Right lobe of liver (tissue), 6 donors: ENCODE results near the gene PLCXD1. TPM values are rescaled to one million over a fixed set of nuclear protein-coding genes. Genes with fewer than 3 reads are reported as not detected.
A peak's percentile ranks its signal among the peaks of the same experiment; 100 is the strongest.

Experiments used
- ATAC-seq, 4 donors: fragments of 200-7000 bp; cut with Tn5 transposase; one replicate each; pipeline ENCODE4 v1.9.1; 2020; ENCODE audit warnings: mild to moderate bottlenecking in 4 of 4, moderate library complexity in 4 of 4
- DNase-seq, 3 donors: peaks; one replicate each; pipeline ENCODE4 v3.0.0-alpha.2; 2020
- H3K27ac ChIP-seq, 3 donors: fragments of 200-600 bp; one replicate each; pipeline ENCODE4 v1.8.0; 2022
- H3K27me3 ChIP-seq, 2 donors: fragments of 200-600 bp; one replicate each; pipeline ENCODE4 v1.8.0; 2022
- H3K36me3 ChIP-seq, 4 donors: fragments of 200-600 bp; sonication (generic) in 1 of 4; one replicate each; pipeline versions ENCODE4 v1.5.1 to v1.8.0; 2017 to 2022; ENCODE audit warnings: control low read depth in 1 of 4
- H3K4me1 ChIP-seq, 4 donors: fragments of 200-600 bp; sonication (generic) in 1 of 4; one replicate each; pipeline versions ENCODE4 v1.5.1 to v1.8.0; 2017 to 2022; ENCODE audit warnings: control low read depth in 1 of 4
- H3K4me3 ChIP-seq, 3 donors: fragments of 200-600 bp; one replicate each; pipeline ENCODE4 v1.8.0; 2022
- H3K9me3 ChIP-seq, 4 donors: fragments of 200-600 bp; sonication (generic) in 1 of 4; one replicate each; pipeline versions ENCODE4 v1.5.1 to v1.8.0; 2017 to 2022; ENCODE audit warnings: control low read depth in 1 of 4
- POLR2A ChIP-seq: fragments of 450-650 bp; IDR thresholded peaks from one replicate; pipeline ENCODE4 v1.6.1; 2017; ENCODE audit warnings: antibody characterized with exemption, mild to moderate bottlenecking
- WGBS: methylation state at CpG from one replicate; pipeline ENCODE4 v1.1.6; 2018; ENCODE audit warnings: low coverage, low lambda C conversion rate; ENCODE audit not compliant: insufficient coverage; ENCODE audit errors: missing lambda C conversion rate; 5-methylcytosine and 5-hydroxymethylcytosine counted together
- intact Hi-C, 2 donors: fragments of 100-400 bp; cut with DNase I; formaldehyde crosslinking; loops; one replicate each; pipeline versions ENCODE4 v1.11.2 to v1.14.1; 2022
- total RNA-seq, 6 experiments: library from RNA; depleted of rRNA in 2 of 6; stranded (reverse); fragments of >200 nt in 2 of 6; fragmentation: NEBNext Ultra II Directional in 3 of 6; extraction: Animal tissue kit (Norgen Biotek cat#: 25700) in 3 of 6; gene quantifications; one replicate each; pipeline versions ENCODE4 v1.1.0 to v1.2.4, GENCODE V29; 2016 to 2023
- TF ChIP-seq, protein P1 (sequence below), 4 donors: fragments of 200-600 bp in 3 of 4; fragments of 450-650 bp in 1 of 4; IDR thresholded peaks; one replicate each; pipeline versions ENCODE4 v1.5.1 to v1.8.0; 2016 to 2022; ENCODE audit warnings: antibody characterized with exemption in 4 of 4, mild to moderate bottlenecking in 2 of 4
- donor health status: DM: no; HTN: yes; CAD: no.
- donor health status: DM: no; HTN: no; CAD: no.
- donor health status: DM: no; HTN: no; CAD: no.
- donor health status: DM: no; HTN: yes; CAD: no.
- donor health status: DM: no; HTN: yes; CAD: no.

Gene PLCXD1
- total RNA-seq, 6 experiments from 2014 or later: 3.4 to 11.2 (median 5.1) TPM

DNA sequence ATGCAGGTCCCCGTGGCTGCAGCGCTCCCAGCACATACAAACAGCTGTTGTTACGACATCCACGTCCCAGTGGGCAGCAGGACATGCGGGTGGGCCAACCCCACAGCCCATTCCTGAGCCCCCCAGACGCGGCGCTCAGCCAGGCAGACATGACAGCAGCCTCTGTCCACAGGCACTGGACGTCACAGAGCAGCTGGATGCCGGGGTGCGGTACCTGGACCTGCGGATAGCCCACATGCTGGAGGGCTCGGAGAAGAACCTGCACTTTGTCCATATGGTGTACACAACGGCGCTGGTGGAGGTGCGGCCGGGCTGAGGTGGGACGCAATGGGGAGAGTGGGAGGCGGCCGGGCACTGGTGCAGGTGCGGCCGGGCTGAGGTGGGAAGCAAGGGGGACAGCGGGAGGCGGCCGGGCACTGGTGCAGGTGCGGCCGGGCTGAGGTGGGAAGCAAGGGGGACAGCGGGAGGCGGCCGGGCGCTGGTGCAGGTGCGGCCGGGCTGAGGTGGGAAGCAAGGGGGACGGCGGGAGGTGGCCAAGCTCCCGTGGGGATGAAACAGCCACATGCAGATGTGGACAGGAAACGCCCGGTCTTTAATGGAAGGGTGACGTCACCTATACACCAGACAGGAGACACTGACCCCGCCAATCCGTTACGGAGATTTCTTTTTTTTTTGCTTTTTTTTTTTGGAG, 9.4 kb downstream of the PLCXD1 start:
- no peak overlapping the region for H3K4me3 ChIP-seq
- WGBS: 92% methylated on average over 17 of the region's 42 CpGs
- DNase-seq (peak; percentile 12 to 40 (median 40)), ATAC-seq (no peak)
- H3K36me3 ChIP-seq: peaks cover 0 to 47% (median 13%) of the 10 kb centered on the region in 4 donors
- no peaks in the 10 kb centered on the region for H3K27me3 ChIP-seq
- H3K4me1 ChIP-seq: no peaks in the 10 kb centered on the region
- H3K9me3 ChIP-seq: no peaks in the 10 kb centered on the region
- TF ChIP-seq, protein P1, sequence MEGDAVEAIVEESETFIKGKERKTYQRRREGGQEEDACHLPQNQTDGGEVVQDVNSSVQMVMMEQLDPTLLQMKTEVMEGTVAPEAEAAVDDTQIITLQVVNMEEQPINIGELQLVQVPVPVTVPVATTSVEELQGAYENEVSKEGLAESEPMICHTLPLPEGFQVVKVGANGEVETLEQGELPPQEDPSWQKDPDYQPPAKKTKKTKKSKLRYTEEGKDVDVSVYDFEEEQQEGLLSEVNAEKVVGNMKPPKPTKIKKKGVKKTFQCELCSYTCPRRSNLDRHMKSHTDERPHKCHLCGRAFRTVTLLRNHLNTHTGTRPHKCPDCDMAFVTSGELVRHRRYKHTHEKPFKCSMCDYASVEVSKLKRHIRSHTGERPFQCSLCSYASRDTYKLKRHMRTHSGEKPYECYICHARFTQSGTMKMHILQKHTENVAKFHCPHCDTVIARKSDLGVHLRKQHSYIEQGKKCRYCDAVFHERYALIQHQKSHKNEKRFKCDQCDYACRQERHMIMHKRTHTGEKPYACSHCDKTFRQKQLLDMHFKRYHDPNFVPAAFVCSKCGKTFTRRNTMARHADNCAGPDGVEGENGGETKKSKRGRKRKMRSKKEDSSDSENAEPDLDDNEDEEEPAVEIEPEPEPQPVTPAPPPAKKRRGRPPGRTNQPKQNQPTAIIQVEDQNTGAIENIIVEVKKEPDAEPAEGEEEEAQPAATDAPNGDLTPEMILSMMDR (IDR thresholded peaks at IDR 0.05): no peak
- no peak for TF ChIP-seq POLR2A
- no peak overlapping the region for H3K27ac ChIP-seq
- intact Hi-C loops: no loop called here

DNA sequence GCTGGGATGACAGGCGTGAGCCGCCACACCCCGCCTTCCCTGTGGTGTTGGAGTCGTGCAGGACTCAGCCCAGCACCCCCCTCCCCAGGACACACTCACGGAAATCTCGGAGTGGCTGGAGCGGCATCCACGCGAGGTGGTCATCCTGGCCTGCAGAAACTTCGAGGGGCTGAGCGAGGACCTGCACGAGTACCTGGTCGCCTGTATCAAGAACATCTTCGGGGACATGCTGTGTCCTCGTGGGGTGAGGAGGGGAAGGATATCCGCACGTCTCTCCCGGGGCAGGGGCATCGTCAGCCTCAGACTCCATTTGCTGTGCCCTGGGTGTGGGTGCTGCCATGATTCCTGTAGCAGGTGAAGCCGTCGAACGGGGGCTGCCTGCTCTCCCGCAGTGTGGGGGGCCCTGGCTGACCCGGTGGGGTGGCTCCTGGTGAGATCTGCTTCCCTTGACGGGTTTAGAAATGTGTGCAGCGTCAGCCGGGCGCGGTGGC, 10.3 kb downstream of the PLCXD1 start:
- no peak overlapping the region for H3K27ac ChIP-seq
- H3K4me3 ChIP-seq: no peak overlapping the region
- intact Hi-C loops: no loop called here
- no peaks in the 10 kb centered on the region for H3K9me3 ChIP-seq
- H3K36me3 ChIP-seq: peaks cover 0 to 45% (median 10%) of the 10 kb centered on the region in 4 donors
- WGBS: 100% methylated on average over 6 of the region's 29 CpGs
- TF ChIP-seq POLR2A: no peak
- TF ChIP-seq, protein P1 (IDR thresholded peaks at IDR 0.05): no peak
- H3K27me3 ChIP-seq: no peaks in the 10 kb centered on the region
- H3K4me1 ChIP-seq: no peaks in the 10 kb centered on the region
- DNase-seq: peak; percentile 10 to 50 (median 37)
- ATAC-seq: peak in 1 of 4 donors; percentile 18

DNA sequence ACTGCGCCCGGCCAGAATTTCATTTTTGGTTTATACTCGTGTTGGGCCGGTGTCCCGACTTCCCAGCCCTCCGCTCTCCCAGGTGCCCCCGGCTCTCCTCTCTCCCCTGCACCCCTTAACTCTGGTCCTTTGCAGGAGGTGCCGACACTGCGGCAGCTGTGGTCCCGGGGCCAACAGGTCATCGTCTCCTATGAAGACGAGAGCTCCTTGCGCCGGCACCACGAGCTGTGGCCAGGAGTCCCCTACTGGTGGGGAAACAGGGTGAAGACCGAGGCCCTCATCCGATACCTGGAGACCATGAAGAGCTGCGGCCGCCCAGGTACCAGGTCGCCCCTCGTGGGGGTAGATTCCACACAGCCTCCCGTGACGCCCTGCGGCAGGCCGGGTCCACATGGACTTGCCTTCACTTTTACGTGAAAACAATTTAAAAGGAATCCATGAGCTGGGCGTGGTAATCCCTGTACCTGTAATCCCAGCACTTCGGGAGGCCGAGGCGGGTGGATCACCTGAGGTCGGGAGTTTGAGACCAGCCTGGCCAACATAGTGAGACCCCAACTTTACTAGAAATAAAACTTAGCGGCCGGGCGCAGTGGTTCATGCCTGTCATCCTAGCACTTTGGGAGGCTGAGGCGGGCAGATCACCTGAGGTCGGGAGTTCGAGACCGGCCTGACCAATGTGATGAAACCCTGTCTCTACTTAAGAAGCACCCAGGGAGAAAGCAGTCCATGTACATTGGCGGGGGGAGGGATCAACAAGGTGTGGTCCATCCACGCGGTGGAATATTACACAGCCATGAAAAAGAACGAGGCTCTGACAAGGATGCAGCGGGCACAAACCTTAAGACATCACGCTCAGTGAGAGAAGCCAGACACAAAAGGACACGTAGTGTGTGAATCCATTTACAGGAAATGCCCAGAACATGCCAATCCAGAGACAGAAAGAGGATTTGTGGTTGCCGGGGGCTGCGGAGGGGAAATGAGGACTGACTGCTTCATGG, 12.0 kb downstream of the PLCXD1 start:
- peak in 1 of 4 donors; percentile 30 for ATAC-seq
- peak in 2 of 3 donors; percentile 36 to 45 for DNase-seq
- no peak overlapping the region for H3K4me3 ChIP-seq
- H3K27me3 ChIP-seq: no peaks in the 10 kb centered on the region
- H3K36me3 ChIP-seq: peaks cover 0 to 41% (median 10%) of the 10 kb centered on the region in 4 donors
- intact Hi-C loops: no loop called here
- H3K9me3 ChIP-seq: no peaks in the 10 kb centered on the region
- H3K27ac ChIP-seq: no peak overlapping the region
- 93% methylated on average over 11 of the region's 47 CpGs for WGBS
- TF ChIP-seq POLR2A: no peak
- TF ChIP-seq, protein P1 (IDR thresholded peaks at IDR 0.05): no peak
- H3K4me1 ChIP-seq: no peaks in the 10 kb centered on the region

DNA sequence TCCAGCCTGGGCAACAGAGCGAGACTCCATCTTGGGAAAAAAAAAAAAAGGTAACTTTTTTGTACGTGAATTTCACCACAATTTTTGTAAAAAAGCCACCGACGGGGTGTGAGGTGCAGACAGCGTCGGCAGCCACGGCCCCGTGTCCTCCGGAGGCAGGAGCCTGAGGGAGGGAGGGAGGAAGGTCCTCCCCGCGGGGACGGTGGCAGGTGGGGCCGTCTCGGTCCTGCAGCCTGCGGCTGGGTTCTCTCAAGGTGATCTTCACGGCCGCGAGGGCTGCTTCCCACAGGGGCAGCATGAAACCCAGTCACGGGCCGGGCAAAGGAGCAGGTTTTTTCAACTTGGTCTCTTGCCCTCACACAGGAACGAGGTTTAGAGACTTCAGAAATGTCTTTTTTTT, 14.0 kb downstream of the PLCXD1 start:
- H3K27me3 ChIP-seq: no peaks in the 10 kb centered on the region
- TF ChIP-seq, protein P1 (IDR thresholded peaks at IDR 0.05): no peak
- 84% methylated on average over 9 of the region's 21 CpGs for WGBS
- ATAC-seq: peak in 1 of 4 donors; percentile 27
- DNase-seq: peak; percentile 10 to 48 (median 39)
- intact Hi-C loops: no loop called here
- H3K4me3 ChIP-seq: no peak overlapping the region
- H3K36me3 ChIP-seq: peaks cover 0 to 24% (median 5%) of the 10 kb centered on the region in 4 donors
- H3K4me1 ChIP-seq: no peaks in the 10 kb centered on the region
- no peak overlapping the region for H3K27ac ChIP-seq
- no peaks in the 10 kb centered on the region for H3K9me3 ChIP-seq
